Neuronal stem cell (in vitro differentiated cells): Measurements from ENCODE around the gene CXCR5.
A peak's percentile ranks its signal among the peaks of the same experiment; 100 is the strongest.

Source experiments
- DNase-seq: peaks from one replicate; pipeline ENCODE4 v3.0.0-alpha.2; 2013; ENCODE audit warnings: low spot score
- H2AFZ ChIP-seq: one replicate; pipeline ENCODE4 v1.6.1; 2013; ENCODE audit warnings: mild to moderate bottlenecking, low read length, inconsistent platforms
- H2AK5ac ChIP-seq: 2 replicates; pipeline ENCODE4 v1.6.1; 2013; ENCODE audit warnings: low read depth, mild to moderate bottlenecking, inconsistent platforms, low read length, moderate library complexity, mixed read lengths
- H2BK120ac ChIP-seq: 2 replicates; pipeline ENCODE4 v1.6.1; 2013; ENCODE audit warnings: low read depth, mild to moderate bottlenecking, inconsistent platforms, low read length, moderate library complexity, mixed read lengths
- H2BK12ac ChIP-seq: one replicate; pipeline ENCODE4 v1.6.1; 2013; ENCODE audit warnings: low read length, inconsistent platforms
- H2BK15ac ChIP-seq: 2 replicates; pipeline ENCODE4 v1.6.1; 2013; ENCODE audit warnings: mild to moderate bottlenecking, low read length, inconsistent platforms, mixed read lengths
- H2BK5ac ChIP-seq: one replicate; pipeline ENCODE4 v1.6.1; 2013; ENCODE audit warnings: inconsistent platforms, mild to moderate bottlenecking, low read length, moderate library complexity
- H3K14ac ChIP-seq: one replicate; pipeline ENCODE4 v1.6.1; 2013; ENCODE audit warnings: low read length, inconsistent platforms
- H3K18ac ChIP-seq: 2 replicates; pipeline ENCODE4 v1.6.1; 2013; ENCODE audit warnings: low read length, inconsistent platforms
- H3K23ac ChIP-seq: 2 replicates; pipeline ENCODE4 v1.6.1; 2013; ENCODE audit warnings: low read depth, mild to moderate bottlenecking, mixed read lengths, low read length, inconsistent platforms; ENCODE audit not compliant: poor library complexity
- H3K27ac ChIP-seq: replicated peaks from 3 replicates; pipeline ENCODE4 v1.5.1; 2013; ENCODE audit warnings: low read length, inconsistent platforms
- H3K27me3 ChIP-seq, 3 experiments: 2 replicates each; pipeline ENCODE4 v1.6.1; 2013; ENCODE audit warnings: low read length in 3 of 3, mild to moderate bottlenecking in 2 of 3, inconsistent platforms in 1 of 3, low read depth in 1 of 3, mixed read lengths in 1 of 3, moderate library complexity in 1 of 3; ENCODE audit not compliant: control insufficient read depth in 3 of 3, insufficient read depth in 3 of 3
- H3K36me3 ChIP-seq, 2 donors: replicated peaks in 1 of 2; 2 replicates each; pipeline ENCODE4 v1.6.1; 2013; ENCODE audit warnings: low read length in 2 of 2; ENCODE audit not compliant: control insufficient read depth in 2 of 2, insufficient read depth in 2 of 2
- H3K4ac ChIP-seq: 2 replicates; pipeline ENCODE4 v1.6.1; 2013; ENCODE audit warnings: inconsistent platforms, mild to moderate bottlenecking, low read length, moderate library complexity
- H3K4me1 ChIP-seq, 2 donors: 1 replicate in 1 of 2; 2 replicates in 1 of 2; pipeline ENCODE4 v1.6.1; 2013; ENCODE audit warnings: low read length in 2 of 2, low read depth in 1 of 2; ENCODE audit not compliant: control insufficient read depth in 2 of 2, insufficient read depth in 1 of 2
- H3K4me2 ChIP-seq: one replicate; pipeline ENCODE4 v1.6.1; 2013; ENCODE audit warnings: mild to moderate bottlenecking, low read length, inconsistent platforms; ENCODE audit not compliant: insufficient read depth, poor library complexity, severe bottlenecking
- H3K4me3 ChIP-seq, 2 donors: 2 replicates each; pipeline ENCODE4 v1.5.1; 2013; ENCODE audit warnings: low read length in 2 of 2, mild to moderate bottlenecking in 2 of 2, inconsistent platforms in 1 of 2, moderate library complexity in 1 of 2
- H3K79me1 ChIP-seq: one replicate; pipeline ENCODE4 v1.6.1; 2013; ENCODE audit warnings: low read depth, mild to moderate bottlenecking, inconsistent platforms, low read length, moderate library complexity
- H3K9ac ChIP-seq: one replicate; pipeline ENCODE4 v1.6.1; 2013; ENCODE audit warnings: mild to moderate bottlenecking, low read depth, low read length, inconsistent platforms; ENCODE audit not compliant: poor library complexity
- H3K9me3 ChIP-seq, 2 donors: replicated peaks in 1 of 2; 2 replicates each; pipeline versions ENCODE3 to v1.6.1; 2013; ENCODE audit warnings: low read length in 2 of 2, mild to moderate bottlenecking in 2 of 2, inconsistent platforms in 1 of 2, low read depth in 1 of 2, mixed read lengths in 1 of 2, moderate library complexity in 1 of 2; ENCODE audit not compliant: control insufficient read depth in 2 of 2, insufficient read depth in 1 of 2
- H4K8ac ChIP-seq: one replicate; pipeline ENCODE4 v1.6.1; 2013; ENCODE audit warnings: low read depth, mild to moderate bottlenecking, inconsistent platforms, low read length, moderate library complexity
- H4K91ac ChIP-seq: one replicate; pipeline ENCODE4 v1.6.1; 2013; ENCODE audit warnings: low read length, low read depth, mild to moderate bottlenecking, inconsistent platforms; ENCODE audit not compliant: poor library complexity
- WGBS, 2 donors: extraction: QIAGEN DNeasy Blood & Tissue Kit; methylation state at CpG; one replicate each; pipeline ENCODE4 v1.1.7; 2013; ENCODE audit warnings: missing lambda C conversion rate in 2 of 2, mixed read lengths in 1 of 2; ENCODE audit not compliant: insufficient read length in 2 of 2, insufficient replicate concordance in 1 of 2; ENCODE audit errors: extremely low coverage in 2 of 2; 5-methylcytosine and 5-hydroxymethylcytosine counted together

The CXCR5 gene

DNA sequence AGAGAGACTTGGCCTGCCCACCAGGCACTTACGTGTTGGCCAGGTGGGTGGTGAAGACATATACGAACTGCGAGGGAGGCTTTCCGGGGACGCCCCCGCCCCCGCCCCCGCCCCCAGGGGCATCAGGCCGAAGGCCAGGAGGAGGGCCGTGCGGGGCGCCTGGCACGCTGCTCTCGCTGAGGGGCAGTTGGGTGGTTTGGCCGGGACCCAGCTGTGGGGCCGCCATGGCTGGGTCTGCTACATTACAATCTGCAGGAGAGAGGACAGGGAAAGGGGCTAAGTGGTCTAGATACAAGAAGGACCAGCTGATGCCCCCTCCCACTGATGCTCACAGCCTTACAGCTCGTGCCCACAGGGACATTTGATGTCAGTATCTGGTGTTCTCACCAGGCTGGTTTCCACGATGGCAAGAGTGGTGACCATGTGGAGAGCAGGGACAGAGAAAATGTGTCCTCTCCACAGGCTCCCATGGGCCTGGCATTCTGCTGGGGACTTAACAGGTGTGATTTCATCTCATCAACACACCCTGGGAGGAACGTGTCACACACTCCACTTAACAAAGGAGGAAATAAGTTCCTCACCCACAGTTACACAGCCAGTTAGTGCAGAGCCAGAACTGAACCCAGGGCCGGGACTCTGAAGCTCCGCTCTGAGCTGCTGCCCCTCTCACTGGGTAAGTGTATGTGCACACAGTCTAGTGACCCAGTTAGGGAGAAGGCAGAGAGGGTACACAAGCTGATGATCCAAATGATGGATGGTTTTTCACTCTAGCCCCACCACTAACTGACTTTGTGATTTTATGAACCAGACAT, 19.7 kb downstream of the CXCR5 start:
- no peak overlapping the region for H3K4me2 ChIP-seq
- no peak overlapping the region for H4K8ac ChIP-seq
- no peak overlapping the region for H2BK15ac ChIP-seq
- no peak overlapping the region for H3K23ac ChIP-seq
- no peak overlapping the region for H3K9ac ChIP-seq
- H4K91ac ChIP-seq, result no peak overlapping the region
- H3K9me3 ChIP-seq, result no peaks in the 10 kb centered on the region
- H3K4ac ChIP-seq, result no peak overlapping the region
- no peak overlapping the region for H2AFZ ChIP-seq
- no peak overlapping the region for H3K27ac ChIP-seq
- H2BK12ac ChIP-seq, result no peak overlapping the region
- peaks cover 47 to 67% of the 10 kb centered on the region in 2 donors for H3K36me3 ChIP-seq
- H3K4me3 ChIP-seq, result no peak overlapping the region
- H3K18ac ChIP-seq, result no peak overlapping the region
- WGBS, 2 donors, result no CpG with 5 or more reads among the region's 21 CpGs
- H2BK120ac ChIP-seq, result no peak overlapping the region
- H2BK5ac ChIP-seq, result no peak overlapping the region
- no peaks in the 10 kb centered on the region for H3K27me3 ChIP-seq
- no peak overlapping the region for H3K14ac ChIP-seq
- peaks cover 0 to 13% of the 10 kb centered on the region in 2 donors for H3K4me1 ChIP-seq
- H3K79me1 ChIP-seq, result peaks cover 6% of the 10 kb centered on the region
- no peak overlapping the region for H2AK5ac ChIP-seq
- no peak for DNase-seq

DNA sequence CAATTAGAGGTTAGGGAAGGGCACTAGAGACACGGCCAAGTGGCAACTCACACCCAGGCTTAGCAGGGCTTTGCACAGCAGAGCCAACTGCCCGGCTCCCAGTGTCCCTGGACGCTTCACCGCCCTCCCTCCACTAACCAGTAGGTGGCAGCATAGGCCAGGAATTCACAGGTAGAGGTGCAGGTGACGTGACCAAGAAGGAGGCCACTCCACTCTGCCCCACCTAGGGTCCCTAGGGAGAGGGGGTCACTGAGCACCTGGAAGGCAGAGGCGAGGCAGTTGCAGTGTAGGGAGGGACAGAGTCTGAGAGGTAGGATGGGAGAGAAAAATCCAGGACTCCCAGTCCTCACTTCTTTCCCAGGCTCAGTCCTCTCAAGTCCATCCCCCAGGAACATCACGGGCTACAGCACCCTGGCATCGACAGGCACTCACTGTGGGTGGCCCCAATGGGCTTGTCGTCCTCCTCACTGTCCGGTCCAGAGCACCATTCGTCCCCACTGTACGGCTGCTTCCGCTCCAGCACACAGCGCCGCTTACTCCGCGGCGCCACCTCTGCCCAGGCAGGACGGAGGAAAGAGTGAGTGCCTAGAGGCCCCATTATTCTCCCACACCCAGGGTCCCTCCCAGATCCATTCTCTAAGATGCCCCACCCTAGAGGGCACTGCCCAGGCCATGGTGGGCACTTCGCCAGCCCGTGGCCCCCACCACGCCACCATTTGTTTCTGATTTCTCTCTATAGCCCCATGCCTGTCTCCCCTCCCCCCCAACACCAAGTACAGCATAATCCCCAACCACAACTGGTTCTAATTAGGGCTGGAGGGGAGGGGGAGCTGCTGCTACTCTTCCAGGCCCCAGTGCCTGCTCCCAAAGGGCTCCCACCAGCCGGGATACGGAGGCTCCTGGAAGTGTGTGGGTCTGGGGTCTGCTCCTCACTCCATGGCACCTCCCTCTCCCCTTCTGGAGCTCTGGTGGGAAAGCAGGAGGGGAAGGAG, 23.7 kb downstream of the CXCR5 start:
- Histone ChIP-seq H3K4ac (no peak overlapping the region), H3K4me2 (no peak overlapping the region), H2BK15ac (no peak overlapping the region), H2AFZ (no peak overlapping the region), H2BK12ac (no peak overlapping the region), H2AK5ac (peak overlapping the region; percentile 95), H3K27ac (no peak overlapping the region), H3K9me3 (no peaks in the 10 kb centered on the region), H3K27me3 (no peaks in the 10 kb centered on the region), H3K14ac (no peak overlapping the region), H2BK120ac (no peak overlapping the region), H3K23ac (peak overlapping the region; percentile 40), H4K8ac (no peak overlapping the region), H3K79me1 (peaks cover 4% of the 10 kb centered on the region), H4K91ac (no peak overlapping the region), H3K4me3 (no peak overlapping the region), H3K36me3 (peaks cover 20 to 35% of the 10 kb centered on the region in 2 donors), H3K9ac (peak overlapping the region; percentile 64), H3K18ac (peak overlapping the region; percentile 92), H3K4me1 (peaks cover 35 to 41% of the 10 kb centered on the region in 2 donors), H2BK5ac (no peak overlapping the region)
- DNase-seq, result no peak
- no CpG with 5 or more reads among the region's 24 CpGs for WGBS, 2 donors

DNA sequence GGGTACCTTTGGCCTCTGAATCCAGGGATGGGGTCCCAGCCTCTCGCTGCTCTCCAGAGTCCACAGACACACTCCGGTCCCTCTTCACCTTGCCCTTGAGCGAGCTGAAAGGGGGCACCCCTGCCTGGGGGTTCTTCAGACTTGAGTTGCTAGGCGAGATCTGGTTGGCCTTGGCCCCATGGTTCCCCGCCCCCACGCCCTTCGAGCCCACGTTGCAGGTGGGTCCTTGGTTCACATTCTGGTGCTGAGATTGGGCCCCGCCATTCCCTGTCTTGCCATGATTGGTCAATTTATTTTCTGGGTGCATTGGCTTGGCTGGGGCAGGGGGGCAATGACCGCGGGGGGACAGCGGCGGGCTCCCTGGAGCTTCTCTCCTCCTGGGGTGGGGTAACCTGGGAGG, 24.6 kb downstream of the CXCR5 start:
- Histone ChIP-seq H3K9ac (no peak overlapping the region), H2BK15ac (no peak overlapping the region), H3K18ac (peak overlapping the region; percentile 84), H3K14ac (no peak overlapping the region), H4K8ac (no peak overlapping the region), H2BK5ac (no peak overlapping the region), H3K4me3 (no peak overlapping the region), H2AK5ac (peak overlapping the region; percentile 49), H3K27me3 (no peaks in the 10 kb centered on the region), H3K4me2 (no peak overlapping the region), H3K79me1 (peaks cover 7% of the 10 kb centered on the region), H3K9me3 (no peaks in the 10 kb centered on the region), H3K36me3 (peaks cover 20 to 35% of the 10 kb centered on the region in 2 donors), H2BK120ac (no peak overlapping the region), H3K27ac (no peak overlapping the region), H3K4ac (no peak overlapping the region), H2BK12ac (peak overlapping the region; percentile 24), H3K4me1 (peaks cover 43 to 50% of the 10 kb centered on the region in 2 donors), H2AFZ (no peak overlapping the region), H3K23ac (no peak overlapping the region), H4K91ac (no peak overlapping the region)
- no CpG with 5 or more reads among the region's 13 CpGs for WGBS, 2 donors
- DNase-seq, result no peak
